AG09309 (cell line): ENCODE data around the gene SUPT7L.
"Not testable (repeated sequence)": the region's sequence is repeated elsewhere in the genome, so short reads cannot be mapped to it uniquely, and the experiment has no call there.

Experiments
- DNase-seq: peaks from one replicate; pipeline ENCODE4 v3.0.0-alpha.2; 2010; ENCODE audit warnings: low read depth
- H3K4me3 ChIP-seq: 2 replicates; pipeline ENCODE4 v1.5.1; 2011; ENCODE audit warnings: mild to moderate bottlenecking, low read depth, low read length, moderate library complexity; ENCODE audit not compliant: control insufficient read depth
- CTCF ChIP-seq: IDR thresholded peaks from 2 replicates; pipeline ENCODE4 v1.5.1; 2011; ENCODE audit warnings: mild to moderate bottlenecking, low read depth, low read length, inconsistent platforms; ENCODE audit not compliant: insufficient read depth, control insufficient read depth; ENCODE audit errors: missing control alignments

The SUPT7L gene

GRCh38 chr2:27687232-27687631, 23.8 kb upstream of the SUPT7L start:
- DNase-seq: no peak
- no peak for TF ChIP-seq CTCF
- no peak overlapping the region for H3K4me3 ChIP-seq

- TF ChIP-seq CTCF: no peak
- H3K4me3 ChIP-seq: no peak overlapping the region
- DNase-seq: no peak
Observed at GRCh38 chr2:27685577-27685976, 22.2 kb upstream of the SUPT7L start.

GRCh38 chr2:27685006-27685405, 21.6 kb upstream of the SUPT7L start:
- not testable (repeated sequence) for DNase-seq, H3K4me3 ChIP-seq

GRCh38 chr2:27683390-27684071, 20.1 kb upstream of the SUPT7L start:
- peak; percentile 66 for DNase-seq
- H3K4me3 ChIP-seq: no peak overlapping the region
- TF ChIP-seq CTCF: peak; percentile 92

GRCh38 chr2:27682334-27682771, 18.9 kb upstream of the SUPT7L start:
- peak; percentile 76 for DNase-seq

GRCh38 chr2:27681841-27682240, 18.4 kb upstream of the SUPT7L start:
- no peak for TF ChIP-seq CTCF
- H3K4me3 ChIP-seq: no peak overlapping the region
- peak; percentile 18 for DNase-seq

More at GRCh38 chr2:27682334-27682771, 18.9 kb upstream of the SUPT7L start:
- H3K4me3 ChIP-seq: not testable (repeated sequence)

- DNase-seq: no peak
- no peak for TF ChIP-seq CTCF
- H3K4me3 ChIP-seq: no peak overlapping the region
Observed at GRCh38 chr2:27680571-27680970, 17.2 kb upstream of the SUPT7L start.
